HUES6 (cell line): ENCODE results near the gene CDRT15L2.
"Not testable (repeated sequence)": the region's sequence is repeated elsewhere in the genome, so short reads cannot be mapped to it uniquely, and the experiment has no call there.

Experiments
- H3K27ac ChIP-seq: 2 replicates; pipeline ENCODE4 v1.7.0; 2013; ENCODE audit warnings: low read depth, mild to moderate bottlenecking, low read length, inconsistent platforms
- H3K27me3 ChIP-seq: 2 replicates; pipeline ENCODE4 v1.6.1; 2013; ENCODE audit warnings: low read length; ENCODE audit not compliant: control insufficient read depth, insufficient read depth
- H3K36me3 ChIP-seq: 2 replicates; pipeline ENCODE4 v1.6.1; 2013; ENCODE audit warnings: low read length; ENCODE audit not compliant: control insufficient read depth, insufficient read depth
- H3K4me1 ChIP-seq: 2 replicates; pipeline ENCODE4 v1.6.1; 2013; ENCODE audit warnings: low read length; ENCODE audit not compliant: control insufficient read depth, insufficient read depth
- H3K4me3 ChIP-seq: 2 replicates; pipeline ENCODE4 v1.5.1; 2013; ENCODE audit warnings: low read depth, low read length
- H3K9ac ChIP-seq: one replicate; pipeline ENCODE4 v1.6.1; 2013; ENCODE audit warnings: mild to moderate bottlenecking, low read length
- H3K9me3 ChIP-seq: 2 replicates; pipeline ENCODE4 v1.6.1; 2013; ENCODE audit warnings: low read depth, low read length; ENCODE audit not compliant: control insufficient read depth, insufficient read depth

The CDRT15L2 gene

DNA sequence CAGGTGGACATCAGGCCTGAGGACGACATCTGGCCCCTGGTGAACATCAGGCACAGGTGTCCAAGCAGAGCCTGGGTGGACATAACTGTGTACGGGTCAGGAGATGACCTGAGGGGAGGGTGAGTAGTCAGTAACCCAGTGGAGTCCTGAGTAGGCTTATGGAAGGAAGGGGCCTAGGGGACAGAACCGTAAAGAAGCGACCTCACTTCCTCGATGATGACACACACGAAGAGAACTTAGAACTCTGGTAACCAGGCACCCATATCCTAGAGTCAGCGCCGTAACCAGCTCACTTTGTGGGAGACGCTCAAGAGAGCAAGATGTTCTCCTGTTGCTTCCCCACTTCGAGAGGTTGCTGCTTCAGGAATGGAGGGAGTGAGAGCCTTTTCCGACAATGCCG, at the start of gene CDRT15L2:
Gene CDRT15L2 (plus strand): TSS at position 301 of the 400 bp plus-strand sequence. CDS start 20 bp downstream, at position 321.
- H3K27me3 ChIP-seq, H3K36me3 ChIP-seq, H3K4me1 ChIP-seq, H3K9me3 ChIP-seq, H3K4me3 ChIP-seq, H3K9ac ChIP-seq, H3K27ac ChIP-seq: not testable (repeated sequence)

DNA sequence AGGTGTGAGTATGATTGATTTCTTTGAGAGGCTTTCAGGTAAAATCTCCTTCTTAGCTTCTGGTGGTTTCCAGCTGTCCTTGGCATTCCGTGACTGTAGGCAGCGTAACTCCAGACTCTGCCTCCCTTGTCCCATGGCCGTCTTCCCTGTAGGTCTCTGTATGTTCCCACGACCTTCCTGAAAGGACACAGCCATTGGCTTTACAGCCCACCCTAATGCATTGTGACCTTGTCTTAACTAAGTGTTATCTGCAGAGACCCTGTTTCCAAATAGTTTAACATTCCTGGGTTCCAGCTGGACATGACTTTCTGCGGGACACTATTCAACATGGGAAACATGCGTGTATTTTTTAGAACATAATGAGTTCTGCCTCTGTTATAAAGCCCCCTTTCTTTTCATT, 49.4 kb upstream of the CDRT15L2 start:
- not testable (repeated sequence) for H3K4me3 ChIP-seq, H3K9ac ChIP-seq

DNA sequence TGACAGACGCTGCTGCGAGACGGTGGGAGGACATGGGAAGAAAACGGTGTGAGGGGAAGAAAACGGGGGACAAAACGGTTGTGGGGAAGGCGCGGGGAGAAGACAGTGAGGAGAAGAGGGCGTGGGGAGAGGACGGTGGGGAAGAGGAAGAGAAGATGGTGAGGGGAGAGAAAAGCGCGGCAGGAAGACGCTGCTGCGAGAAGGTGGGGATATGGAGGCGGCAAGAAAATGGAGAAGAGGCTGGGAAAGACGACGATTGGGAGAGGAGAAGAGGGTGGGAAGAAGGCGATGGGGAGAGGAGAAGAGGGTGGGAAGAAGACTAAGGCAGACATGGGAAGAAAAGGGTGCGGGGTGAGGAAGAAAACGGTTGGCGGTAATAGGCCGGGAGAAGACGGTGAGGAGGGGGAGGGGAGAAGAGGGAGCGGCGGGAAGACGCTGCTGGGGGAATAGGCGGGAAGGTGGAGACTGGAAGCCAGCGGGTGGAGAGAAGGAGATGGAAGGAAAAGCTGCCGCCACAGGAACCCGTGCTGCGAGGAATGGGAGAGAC, 46.9 kb upstream of the CDRT15L2 start:
- not testable (repeated sequence) for H3K27me3 ChIP-seq, H3K36me3 ChIP-seq, H3K9me3 ChIP-seq, H3K27ac ChIP-seq, H3K4me1 ChIP-seq
- Histone ChIP-seq H3K4me3 (peak overlapping the region; percentile 63), H3K9ac (peak overlapping the region; percentile 87)

More for the DNA sequence above, 49.4 kb upstream of the CDRT15L2 start:
- not testable (repeated sequence) for H3K36me3 ChIP-seq, H3K9me3 ChIP-seq, H3K27ac ChIP-seq, H3K4me1 ChIP-seq, H3K27me3 ChIP-seq

DNA sequence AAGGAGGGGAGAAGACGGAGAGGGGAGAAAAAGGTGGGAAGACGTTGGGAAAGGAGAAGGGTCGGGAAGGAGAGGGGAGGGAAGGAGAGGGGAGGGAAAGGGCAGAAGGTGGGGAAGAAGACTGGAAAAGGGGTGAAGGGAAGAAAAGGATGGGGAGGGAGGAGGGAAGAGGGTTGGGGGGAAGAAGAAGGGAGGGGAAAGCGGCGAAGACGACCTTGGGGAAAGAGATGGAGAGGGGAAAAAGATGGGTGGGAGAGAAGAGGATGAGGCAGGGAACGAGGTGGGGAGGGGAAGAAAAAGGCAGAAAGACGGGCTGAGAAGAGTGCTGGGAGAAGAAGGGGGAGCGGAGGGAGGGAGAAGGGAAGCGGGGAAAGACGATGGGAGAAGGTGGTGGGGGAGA, 46.3 kb upstream of the CDRT15L2 start:
- Histone ChIP-seq H3K9ac (peak overlapping the region; percentile 87), H3K4me3 (peak overlapping the region; percentile 56)
- H3K27me3 ChIP-seq, H3K9me3 ChIP-seq, H3K36me3 ChIP-seq, H3K4me1 ChIP-seq, H3K27ac ChIP-seq: not testable (repeated sequence)

DNA sequence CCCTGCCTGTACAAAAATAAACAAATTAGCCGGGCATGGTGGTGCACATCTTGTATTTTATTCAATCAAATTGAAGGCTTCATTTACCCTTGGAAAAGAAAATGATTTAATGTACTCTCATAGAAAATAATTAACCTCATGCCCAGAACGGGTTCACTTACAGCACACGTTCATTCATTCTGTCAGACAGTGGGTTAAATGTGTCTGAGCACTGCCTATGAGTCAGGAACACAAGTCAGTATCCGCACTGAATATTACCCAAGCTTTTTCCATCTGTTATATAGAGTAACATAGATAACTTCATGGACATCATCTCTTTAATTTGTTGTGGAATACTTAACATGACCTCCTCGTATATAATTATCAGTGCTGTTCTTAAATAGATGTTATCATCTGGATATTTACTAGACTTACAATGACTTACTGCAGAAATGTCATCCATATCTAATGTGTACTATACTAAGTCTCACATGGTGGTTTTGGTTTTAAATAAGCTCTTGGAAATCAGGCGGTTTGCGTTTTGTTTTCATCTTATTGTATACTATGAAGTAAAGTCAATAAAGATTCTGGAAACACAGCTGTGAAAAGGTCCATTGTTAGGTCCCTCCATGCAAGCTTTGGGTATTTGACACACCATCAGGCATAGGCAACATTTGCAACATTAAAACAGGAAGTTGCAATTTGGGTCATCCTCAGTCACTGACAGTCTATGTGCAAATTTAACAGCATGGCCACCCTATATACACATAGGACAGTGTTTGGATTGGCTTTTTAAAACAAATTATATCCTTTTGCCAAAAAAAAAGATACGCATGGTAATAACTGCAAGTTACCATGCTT, 44.6 kb upstream of the CDRT15L2 start:
- not testable (repeated sequence) for H3K27ac ChIP-seq, H3K9ac ChIP-seq, H3K4me1 ChIP-seq, H3K27me3 ChIP-seq, H3K36me3 ChIP-seq, H3K9me3 ChIP-seq, H3K4me3 ChIP-seq

DNA sequence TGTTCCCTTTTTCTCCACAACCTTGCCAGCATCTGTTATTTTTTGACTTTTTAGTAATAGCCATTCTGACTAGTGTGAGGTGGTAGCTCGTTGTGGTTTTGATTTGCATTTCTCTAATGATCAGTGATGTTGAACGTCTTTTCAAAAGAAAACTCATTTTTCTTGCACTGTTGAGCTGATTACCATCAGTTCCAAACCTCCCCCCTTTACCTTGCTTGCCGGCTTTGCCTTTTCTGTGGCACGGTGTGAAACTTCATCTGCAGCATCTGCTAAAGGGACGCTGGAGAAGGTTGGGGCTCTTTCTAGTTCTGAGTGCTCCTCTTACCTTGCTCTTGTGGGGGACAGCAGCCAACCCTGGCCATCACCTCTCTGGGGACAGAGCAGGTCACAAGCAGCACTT, 39.1 kb upstream of the CDRT15L2 start:
- not testable (repeated sequence) for H3K9me3 ChIP-seq, H3K4me1 ChIP-seq, H3K27me3 ChIP-seq, H3K27ac ChIP-seq, H3K4me3 ChIP-seq, H3K36me3 ChIP-seq, H3K9ac ChIP-seq

DNA sequence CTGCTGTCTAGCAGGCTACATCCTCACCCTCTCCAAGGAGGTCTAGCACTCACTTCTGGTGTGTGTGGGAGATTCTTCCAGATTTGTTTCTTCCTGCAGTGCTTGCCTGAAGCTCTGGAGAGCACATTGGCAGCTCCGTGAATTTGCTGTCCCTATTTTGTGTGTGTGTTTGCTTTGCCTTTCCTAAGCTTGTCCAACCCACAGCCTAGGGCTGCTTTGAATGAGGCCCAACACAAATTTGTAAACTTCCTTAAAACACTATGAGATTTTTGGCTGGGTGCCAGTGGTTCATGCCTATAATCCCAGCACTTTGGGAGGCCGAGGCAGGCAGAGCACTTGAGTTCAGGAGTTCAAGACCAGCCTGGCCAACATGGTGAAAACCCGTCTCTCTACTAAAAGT, 38.7 kb upstream of the CDRT15L2 start:
- not testable (repeated sequence) for H3K27me3 ChIP-seq, H3K27ac ChIP-seq, H3K4me1 ChIP-seq, H3K9ac ChIP-seq, H3K4me3 ChIP-seq, H3K9me3 ChIP-seq, H3K36me3 ChIP-seq

DNA sequence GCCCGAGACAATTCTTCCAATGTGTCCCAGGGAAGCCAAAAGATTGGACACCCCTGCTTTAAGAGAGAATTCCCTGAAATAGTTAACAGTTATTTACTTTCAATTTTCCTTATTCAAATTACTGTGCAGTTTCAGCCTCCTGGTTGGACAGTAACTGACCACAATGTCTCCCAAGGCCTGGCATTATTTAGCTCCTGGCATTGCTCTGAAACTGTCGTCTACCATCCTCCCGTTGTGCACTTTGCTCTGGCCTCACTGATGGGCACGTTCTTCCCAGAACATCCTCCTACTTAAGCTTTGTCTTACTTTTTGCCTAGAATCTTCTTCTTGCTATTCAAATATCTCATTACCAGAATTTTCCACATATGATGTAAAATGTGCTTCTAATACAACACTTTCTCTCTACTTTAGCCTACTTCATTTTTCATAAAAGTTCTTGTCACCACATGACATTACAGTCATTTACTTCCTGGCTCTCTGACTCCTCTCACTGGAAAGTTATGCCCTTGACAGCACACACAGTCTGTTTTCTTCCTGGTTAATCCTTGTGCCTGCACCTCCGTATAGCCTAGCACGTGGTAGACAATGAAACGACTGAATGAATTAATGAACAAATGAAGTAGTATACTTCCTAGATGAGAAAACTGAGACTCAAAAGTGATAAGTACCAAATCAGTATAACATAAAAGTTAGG, 37.5 kb upstream of the CDRT15L2 start:
- not testable (repeated sequence) for H3K27me3 ChIP-seq, H3K9me3 ChIP-seq, H3K36me3 ChIP-seq, H3K4me3 ChIP-seq, H3K4me1 ChIP-seq, H3K27ac ChIP-seq, H3K9ac ChIP-seq

DNA sequence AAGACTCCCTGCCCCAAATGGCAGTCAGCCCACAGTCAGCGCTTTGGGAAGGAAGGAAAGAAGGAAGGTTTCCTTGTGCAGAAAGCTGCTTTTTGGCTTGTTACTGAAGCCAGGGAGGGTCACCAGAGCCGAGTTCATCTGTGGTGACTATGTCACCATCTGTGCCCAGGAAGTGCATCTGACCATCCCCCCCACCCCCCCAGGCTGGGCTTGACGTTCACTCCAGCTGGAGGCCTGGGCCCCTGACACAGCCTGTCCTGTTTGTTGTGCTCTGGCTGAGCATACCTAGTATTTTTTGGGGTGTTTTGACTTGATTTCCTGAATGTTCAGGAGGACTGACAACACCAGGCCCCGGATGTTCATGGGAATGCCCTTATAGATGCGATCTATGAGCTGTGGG, 31.6 kb upstream of the CDRT15L2 start:
- H3K9me3 ChIP-seq, H3K9ac ChIP-seq, H3K27me3 ChIP-seq, H3K27ac ChIP-seq, H3K4me3 ChIP-seq, H3K36me3 ChIP-seq, H3K4me1 ChIP-seq: not testable (repeated sequence)

DNA sequence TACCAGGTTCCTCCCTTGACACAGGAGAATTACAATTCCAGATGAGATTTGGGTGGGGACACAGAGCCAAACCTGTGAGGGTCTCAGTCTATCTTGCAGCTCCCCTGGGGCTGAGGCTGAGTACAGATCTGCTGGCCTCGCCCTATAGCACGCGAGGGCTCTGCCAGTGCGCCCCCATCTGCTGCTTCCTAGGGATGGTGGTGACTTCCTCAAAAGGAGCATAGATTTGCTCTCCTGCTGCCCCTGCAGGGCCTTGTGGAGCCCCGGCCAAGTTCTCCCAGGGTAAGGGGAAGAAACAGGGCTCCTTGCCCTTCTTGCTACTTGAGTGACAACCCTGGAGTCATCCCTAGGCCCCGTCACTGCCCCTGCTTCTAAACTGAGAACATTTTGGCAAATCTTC, 26.6 kb upstream of the CDRT15L2 start:
- H3K4me3 ChIP-seq, H3K4me1 ChIP-seq, H3K9ac ChIP-seq: not testable (repeated sequence)

DNA sequence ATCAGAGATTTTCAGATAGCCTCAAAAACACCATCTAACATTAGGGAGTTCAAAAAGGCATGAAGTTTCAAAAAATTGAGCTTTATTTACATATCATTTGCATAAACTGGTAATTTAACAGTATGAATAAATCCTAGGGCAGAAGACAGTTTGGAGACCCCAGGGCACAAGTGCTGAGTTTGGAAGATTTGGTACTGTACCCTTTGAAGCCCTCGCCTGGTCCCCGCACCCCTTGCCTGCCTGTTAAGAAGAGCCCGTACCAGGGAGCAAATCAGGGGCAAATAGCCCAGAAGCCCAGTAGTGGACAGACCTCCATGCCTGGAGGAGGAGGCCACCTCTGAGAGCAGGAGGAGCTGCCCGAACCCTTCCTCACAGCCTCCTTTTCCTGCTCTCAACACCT, 24.8 kb upstream of the CDRT15L2 start:
- H3K27ac ChIP-seq, H3K9me3 ChIP-seq, H3K9ac ChIP-seq, H3K4me3 ChIP-seq, H3K4me1 ChIP-seq, H3K36me3 ChIP-seq, H3K27me3 ChIP-seq: not testable (repeated sequence)

More for the DNA sequence above, 26.6 kb upstream of the CDRT15L2 start:
- not testable (repeated sequence) for H3K36me3 ChIP-seq, H3K27me3 ChIP-seq, H3K9me3 ChIP-seq, H3K27ac ChIP-seq
